ENCODE results near the gene RAB5A.

DNA sequence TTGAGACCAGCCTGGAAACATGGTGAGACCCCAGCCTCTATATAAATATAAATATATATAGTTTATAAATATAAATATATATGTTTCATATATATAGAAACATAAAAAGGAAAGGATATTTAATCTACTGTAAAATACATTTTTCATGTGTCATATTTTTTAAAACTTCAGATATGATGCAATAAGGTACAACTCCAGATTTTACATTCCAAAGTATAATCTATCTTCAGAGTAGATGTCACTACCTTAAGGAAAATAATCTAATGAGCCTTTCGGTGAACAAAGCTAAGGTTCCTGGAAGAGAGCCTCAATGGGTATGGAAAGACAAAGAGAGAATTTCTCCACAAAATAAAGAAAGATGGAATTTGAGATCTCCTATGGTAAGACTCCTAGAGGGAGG, 29.7 kb upstream of the RAB5A start:
- TF ChIP-seq CTCF (IDR thresholded peaks at IDR 0.05) (no peak), POLR2A (IDR thresholded peaks at IDR 0.05) (no peak), POLR2AphosphoS5 (IDR thresholded peaks at IDR 0.05) (no peak), EP300 (IDR thresholded peaks at IDR 0.05; ENCODE audit: low read depth) (no peak)

All from transverse colon (tissue), 4 donors.